ENCODE results near the gene SETSIP.
"Not testable (repeated sequence)": the region's sequence is repeated elsewhere in the genome, so short reads cannot be mapped to it uniquely, and the experiment has no call there.

The SETSIP gene

DNA sequence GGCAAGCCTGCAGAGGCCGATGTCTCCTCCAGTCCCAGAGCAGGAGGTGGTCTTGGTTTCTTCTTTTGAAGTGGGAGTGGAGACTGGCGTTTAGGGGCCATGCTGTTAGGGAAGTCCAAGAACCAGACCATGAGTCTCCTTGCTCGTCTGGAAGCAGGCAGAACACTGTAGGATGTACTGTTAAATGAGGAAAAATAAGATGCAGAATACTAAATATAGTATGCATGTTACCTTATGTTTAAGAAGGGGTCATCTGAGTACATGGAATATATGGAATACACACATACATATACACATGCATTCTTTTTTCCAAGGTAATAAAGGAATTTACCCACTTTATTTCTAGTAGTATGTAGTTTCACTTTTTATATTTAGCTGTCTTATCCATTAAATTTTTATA is at the start of gene SETSIP:
Gene SETSIP, minus strand, starts transcription at position 101 of the 400 bp plus-strand sequence. Its CDS starts 0 bp downstream, at position 101.
- no peak for DNase-seq

DNA sequence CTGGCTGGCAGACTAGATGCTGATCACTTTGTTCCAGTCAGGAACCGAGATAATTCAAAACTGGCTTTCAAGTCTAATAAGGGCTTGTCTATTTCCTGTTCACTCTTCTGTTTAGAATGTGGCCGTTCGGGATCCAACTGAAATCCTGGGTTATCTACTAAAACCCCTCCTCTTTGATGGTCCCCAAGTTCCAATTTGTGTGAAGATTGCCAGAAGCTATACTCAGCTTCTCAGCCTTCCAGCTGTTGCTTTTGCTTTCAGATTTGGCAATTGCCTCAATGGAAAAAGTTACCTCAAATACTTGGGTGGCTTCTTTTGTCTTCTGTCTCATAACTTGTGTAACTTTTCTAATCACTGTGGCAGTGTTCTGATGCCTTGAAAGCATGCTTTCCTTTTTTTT is 48.7 kb upstream of the SETSIP start:
- DNase-seq: no peak

DNA sequence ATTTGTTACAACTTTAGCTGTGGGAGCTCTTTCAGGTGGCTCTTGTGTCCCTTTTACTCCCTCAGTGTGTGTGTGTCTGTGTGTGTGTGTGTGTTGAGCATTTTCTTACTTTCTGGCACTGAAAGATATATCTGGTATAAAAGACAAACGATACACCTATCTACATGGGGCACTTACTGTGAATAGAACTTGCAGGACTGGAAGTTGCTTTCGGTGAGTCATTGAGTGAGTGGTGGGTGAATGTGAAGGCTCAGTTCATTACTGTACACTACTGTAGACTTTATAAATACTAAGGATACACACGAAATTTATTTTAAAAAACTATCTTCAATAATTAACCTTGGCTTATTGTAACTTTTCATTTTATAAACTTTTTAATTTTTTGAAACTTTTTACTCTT is 43.6 kb upstream of the SETSIP start:
- DNase-seq: no peak

- no peak for DNase-seq
Observed at GRCh38 chr1:92117526-92117925, 42.3 kb upstream of the SETSIP start.

DNA sequence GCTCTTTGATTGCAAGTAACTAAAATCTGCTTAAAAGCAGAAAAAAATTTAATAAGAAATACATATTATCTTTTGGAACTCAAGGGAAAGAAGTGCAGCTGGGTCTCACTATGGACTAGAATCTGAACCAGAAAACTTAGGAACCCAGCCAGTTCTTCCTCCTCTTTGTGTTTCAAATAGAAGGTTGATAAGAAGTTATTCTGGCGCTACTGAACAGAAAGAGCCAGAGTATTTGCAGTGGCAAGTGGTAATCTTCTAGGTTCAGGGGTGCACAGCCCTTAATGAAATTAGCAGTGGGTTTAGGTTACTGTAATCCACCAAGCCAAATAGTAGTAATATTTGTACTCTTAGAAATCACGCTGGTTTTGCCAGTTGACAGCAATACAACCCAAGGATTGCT is 33.4 kb upstream of the SETSIP start:
- no peak for DNase-seq

DNA sequence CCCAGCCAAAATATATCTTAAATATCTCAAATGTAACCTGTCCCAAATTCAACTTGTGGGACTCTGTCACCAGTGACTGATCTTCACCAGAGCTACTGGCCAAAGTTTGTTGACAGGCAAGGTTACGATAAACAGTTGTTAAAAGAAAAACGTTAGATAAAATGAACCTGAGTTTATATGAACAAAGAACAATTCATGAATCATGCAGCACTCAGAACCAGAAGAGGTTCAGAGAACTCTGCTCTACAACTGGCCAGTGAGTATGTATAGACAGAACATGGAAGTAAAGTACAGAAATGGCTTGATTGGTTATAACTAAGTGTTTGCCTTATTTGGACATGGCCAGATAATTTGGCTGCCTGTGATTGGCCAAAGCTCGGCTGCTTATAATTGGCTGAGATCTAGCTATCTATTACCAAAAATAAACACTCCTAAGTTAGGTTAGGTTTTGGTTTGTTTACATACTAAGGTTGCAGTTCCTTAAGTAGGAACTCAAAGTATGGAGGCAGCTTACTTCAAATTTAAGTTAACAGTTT is 30.4 kb upstream of the SETSIP start:
- no peak for DNase-seq

- DNase-seq: no peak
Observed at GRCh38 chr1:92096317-92096716, 21.1 kb upstream of the SETSIP start.

GRCh38 chr1:92095874-92096273 is 20.7 kb upstream of the SETSIP start:
- DNase-seq: no peak

DNA sequence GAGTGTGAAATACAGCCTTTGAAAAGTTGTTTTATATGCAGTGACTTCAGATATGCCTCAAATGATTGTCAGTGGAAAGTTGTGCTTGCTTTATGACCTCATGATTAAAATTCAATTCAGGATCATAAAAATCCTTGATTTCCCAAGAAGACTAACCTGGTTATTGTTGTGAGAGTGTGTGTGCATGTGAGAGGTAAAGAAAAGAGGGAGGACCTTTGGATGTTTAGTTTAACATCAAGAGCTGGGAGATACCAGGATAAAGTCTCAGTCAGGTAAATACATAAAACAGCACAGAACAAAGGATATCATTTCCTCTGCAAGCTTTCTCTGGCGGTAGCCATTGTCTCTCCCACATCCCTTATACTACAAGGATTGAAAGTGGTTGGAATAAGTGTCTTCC is 19.4 kb upstream of the SETSIP start:
- DNase-seq: no peak

GRCh38 chr1:92094090-92094489 is 18.9 kb upstream of the SETSIP start:
- DNase-seq: no peak

DNA sequence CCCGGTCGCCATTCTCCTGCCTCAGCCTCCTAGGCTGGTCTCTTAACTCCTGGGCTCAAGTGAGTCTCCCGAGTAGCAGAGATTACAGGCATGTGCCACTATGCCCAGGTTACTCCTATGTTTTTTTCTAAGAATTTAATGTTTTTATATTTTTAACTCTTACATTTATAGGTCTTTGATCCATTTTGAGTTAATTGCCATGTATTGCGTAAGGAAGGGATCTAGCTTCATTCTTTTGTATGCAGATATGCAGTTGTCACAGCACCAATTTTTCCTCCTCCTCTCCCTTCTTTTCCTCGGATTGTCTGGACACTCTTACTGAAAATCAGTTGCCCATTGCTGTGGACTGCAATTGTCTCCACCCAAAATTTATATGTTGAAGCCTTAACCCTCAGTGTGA is 16.4 kb upstream of the SETSIP start:
- no peak for DNase-seq

GRCh38 chr1:92087542-92087941 is 12.3 kb upstream of the SETSIP start:
- DNase-seq: no peak

- DNase-seq: no peak
Observed at GRCh38 chr1:92085727-92086126, 10.5 kb upstream of the SETSIP start.

- DNase-seq: no peak
Observed at GRCh38 chr1:92084651-92085050, 9.4 kb upstream of the SETSIP start.

DNA sequence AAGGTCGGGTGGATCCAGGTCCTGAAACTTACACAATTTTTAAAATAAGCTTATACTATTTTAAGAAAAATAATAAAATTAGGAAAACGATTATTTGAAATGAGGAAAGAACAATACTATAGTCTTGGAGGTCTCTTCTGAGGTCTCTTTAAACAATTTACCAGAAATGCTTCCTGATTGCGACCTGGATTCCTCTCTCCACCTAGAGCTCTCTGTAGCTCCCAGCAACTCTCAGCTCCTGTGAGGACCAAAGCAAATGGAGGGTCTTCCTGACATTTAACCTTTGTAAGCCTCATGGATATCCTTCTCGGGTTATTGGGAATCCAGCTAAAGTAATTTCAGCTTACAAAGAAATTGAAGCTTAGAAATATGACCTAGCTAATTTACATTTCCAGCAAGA is 5.8 kb upstream of the SETSIP start:
- DNase-seq: no peak

DNA sequence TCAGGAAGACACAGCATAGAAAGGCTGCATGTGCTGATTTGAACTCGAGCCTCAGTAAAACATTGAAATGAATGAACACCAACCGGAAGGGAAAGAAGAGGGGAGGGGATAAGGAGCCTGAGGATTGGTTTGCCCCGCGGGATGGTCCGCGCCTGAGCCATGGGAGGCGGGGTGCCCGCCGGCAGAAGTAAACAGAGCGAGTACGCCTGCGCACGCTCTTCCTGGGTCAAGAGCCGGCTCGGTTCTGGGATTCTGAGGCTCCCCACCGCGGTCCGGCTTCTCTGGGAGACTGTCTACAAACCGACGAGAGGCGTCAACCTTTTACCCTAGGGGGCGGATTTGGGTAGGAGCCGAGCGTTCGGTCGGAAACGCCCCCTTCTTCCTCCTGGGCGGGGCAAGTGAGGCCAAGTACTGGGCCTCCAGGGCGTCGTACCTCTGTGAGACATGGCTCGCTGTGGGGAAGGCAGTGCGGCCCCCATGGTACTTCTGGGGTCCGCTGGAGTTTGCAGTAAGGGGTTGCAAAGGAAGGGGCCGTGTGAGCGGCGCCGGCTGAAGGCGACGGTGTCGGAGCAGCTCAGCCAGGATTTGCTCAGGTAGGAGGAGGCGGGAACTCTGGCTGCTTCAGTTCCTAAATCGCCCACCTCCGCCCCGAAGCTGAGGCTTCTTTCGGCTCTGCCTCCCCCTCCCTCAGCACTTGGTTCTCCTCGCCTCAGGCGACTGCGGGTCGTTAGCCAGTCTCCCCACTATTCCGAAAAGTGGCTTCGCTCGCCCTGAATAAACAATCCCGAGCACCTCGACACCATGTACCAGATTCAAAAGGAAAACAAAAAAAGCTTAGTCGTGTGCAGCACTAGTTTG is 5.1 kb upstream of the SETSIP start, which contains the start of gene BTBD8:
Gene BTBD8, plus strand, starts transcription at position 218 of the 858 bp plus-strand sequence. Its CDS starts 227 bp downstream, at position 445.
- peak; percentile 87 for DNase-seq

DNA sequence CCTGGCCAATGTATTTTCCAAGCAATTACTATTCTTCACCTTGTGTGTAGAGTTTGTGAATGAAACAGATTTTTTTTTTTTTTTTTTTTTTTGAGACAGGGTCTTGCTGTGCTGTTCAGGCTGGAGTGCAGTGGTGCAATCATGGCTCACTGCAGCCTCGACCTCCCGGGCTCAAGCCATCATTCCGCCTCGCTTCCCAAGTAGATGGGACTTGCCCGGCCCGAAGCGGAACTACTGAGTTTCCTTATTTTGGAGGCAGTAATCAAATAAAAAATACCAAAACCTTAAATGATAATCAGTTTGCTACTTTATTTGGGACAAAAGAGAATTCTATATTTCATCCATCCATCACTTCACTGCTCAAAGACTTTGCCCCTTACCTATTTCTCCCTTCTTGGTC is 4.2 kb upstream of the SETSIP start:
- DNase-seq: no peak

DNA sequence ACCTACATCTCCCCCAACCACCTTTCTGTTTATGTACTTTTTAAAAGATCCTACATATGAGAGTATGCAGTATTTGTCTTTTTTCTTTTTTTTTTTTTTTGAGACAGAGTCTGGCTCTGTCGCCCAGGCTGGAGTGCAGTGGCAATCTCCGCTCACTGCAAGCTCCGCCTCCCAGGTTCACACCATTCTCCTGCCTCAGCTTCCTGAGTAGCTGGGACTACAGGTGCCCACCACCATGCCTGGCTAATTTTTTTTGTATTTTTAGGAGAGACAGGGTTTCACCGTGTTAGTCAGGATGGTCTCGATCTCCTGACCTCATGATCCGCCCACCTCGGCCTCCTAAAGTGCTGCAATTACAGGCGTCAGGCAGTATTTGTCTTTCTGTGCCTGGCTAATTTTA is 2.9 kb upstream of the SETSIP start:
- DNase-seq: not testable (repeated sequence)

DNA sequence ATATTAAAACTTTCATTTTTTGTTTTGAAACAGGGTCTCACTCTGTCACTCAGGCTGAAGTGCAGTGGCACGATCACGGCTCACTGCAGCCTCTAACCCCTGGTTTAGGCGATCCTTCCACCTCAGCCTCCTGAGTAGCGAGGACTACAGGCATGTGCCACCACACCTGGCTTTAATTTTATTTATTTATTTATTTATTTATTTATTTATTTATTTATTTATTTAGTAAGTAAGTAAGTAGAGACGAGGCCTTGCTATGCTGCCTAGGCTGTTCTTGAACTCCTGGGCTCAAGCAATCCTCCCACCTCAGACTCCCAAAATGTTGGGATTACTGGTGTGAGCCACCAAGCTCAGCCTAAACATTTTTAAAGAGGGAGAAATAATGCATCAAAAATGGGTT is 1.2 kb upstream of the SETSIP start:
- DNase-seq: no peak

DNA sequence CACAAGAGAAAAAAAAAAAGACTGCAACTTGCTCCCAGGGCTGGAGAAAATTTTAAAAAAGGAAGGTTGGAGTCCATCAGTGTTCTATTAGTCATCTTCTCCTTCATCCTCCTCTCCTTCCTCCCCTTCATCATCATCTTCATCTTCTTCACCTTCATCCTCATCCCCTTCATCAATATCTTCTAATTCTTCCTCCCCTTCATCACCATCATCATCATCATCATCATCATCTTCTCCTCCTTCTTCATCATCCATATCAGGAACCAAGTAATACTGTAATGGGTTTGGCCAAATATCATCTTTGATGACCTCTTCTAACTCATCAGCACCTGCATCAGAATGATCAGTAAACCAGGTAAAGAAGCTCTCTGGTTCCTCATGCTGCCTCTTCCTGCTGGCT is 765 bp downstream of the SETSIP start:
- not testable (repeated sequence) for DNase-seq

DNA sequence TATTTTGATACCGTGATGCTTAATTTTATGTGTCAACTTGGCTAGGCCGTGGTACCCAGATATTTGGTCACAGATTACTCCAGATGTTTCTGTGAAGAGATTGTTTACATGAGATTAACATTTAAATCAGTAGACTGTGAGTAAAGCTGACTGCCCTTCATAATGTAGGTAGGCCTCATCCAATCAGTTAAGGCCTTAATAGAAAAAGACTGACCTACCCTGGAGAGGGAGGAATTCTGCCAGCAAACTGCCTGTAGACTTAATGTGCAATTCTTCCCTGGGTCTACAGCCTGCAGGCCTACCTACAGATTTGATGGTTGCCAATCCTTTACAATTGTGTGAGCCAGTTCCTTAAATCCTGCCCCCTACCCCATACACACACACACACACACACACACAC is 4.3 kb downstream of the SETSIP start:
- no peak for DNase-seq

GRCh38 chr1:92066321-92066720 is 8.9 kb downstream of the SETSIP start:
- no peak for DNase-seq

GRCh38 chr1:92065042-92065441 is 10.2 kb downstream of the SETSIP start:
- DNase-seq: no peak

DNA sequence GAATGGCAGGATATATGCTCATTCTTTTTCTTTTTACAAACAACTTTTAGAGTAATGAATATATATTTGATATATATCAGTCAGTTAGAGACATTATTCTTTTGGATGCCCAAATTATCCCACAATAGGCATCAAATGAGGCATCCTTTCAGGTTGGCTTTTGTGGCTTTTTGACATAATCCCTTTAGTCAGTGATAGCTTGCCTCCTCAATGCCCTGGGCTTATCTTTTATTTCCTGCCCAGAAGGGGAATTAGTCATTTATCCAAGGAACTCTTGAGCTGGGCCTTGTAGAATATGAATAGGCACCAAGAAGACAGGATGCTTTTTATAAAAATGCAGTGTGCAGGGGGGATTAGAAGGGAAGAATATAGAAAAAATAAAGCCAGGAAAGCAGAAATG is 23.3 kb downstream of the SETSIP start:
- DNase-seq: no peak

All from activated CD8-positive, alpha-beta memory T cell treated with anti-CD3 and anti-CD28 coated beads, Interleukin-2, amount 50 U/mL, for 48 hours (primary cell).